Activated T-helper 1 cell treated with anti-CD3 and anti-CD28 coated beads, Interleukin-12 subunit alpha, Interleukin-12 subunit beta, Interleukin-2, Interleukin-4 antibody, amounts not matched to agents 30 ng/mL and 10 ng/mL and 1 ng/mL, durations not matched to agents 14 hours and 24 hours and 36 hours (primary cell): Measurements from ENCODE around the gene PLCB1. TPM values are rescaled to one million over a fixed set of nuclear protein-coding genes. Genes with fewer than 3 reads are reported as not detected.

ENCODE experiments used
- DNase-seq: peaks from one replicate; pipeline ENCODE4 v3.0.0; 2021; ENCODE audit warnings: low spot score
- H3K27ac Mint-ChIP-seq: one replicate; pipeline ENCODE4 v1.8.0; 2021; ENCODE audit warnings: mild to moderate bottlenecking, mixed read lengths
- H3K27me3 Mint-ChIP-seq: one replicate; pipeline ENCODE4 v1.8.0; 2022; ENCODE audit warnings: mild to moderate bottlenecking, moderate library complexity, mixed read lengths; ENCODE audit not compliant: insufficient read depth
- H3K36me3 Mint-ChIP-seq: one replicate; pipeline ENCODE4 v1.8.0; 2021; ENCODE audit warnings: low read depth, mixed read lengths
- H3K4me1 Mint-ChIP-seq: one replicate; pipeline ENCODE4 v1.8.0; 2021; ENCODE audit warnings: low read depth, mixed read lengths
- H3K4me3 Mint-ChIP-seq: one replicate; pipeline ENCODE4 v1.8.0; 2021; ENCODE audit warnings: mild to moderate bottlenecking, moderate library complexity, mixed read lengths
- H3K9me3 Mint-ChIP-seq: one replicate; pipeline ENCODE4 v1.8.0; 2021; ENCODE audit warnings: mixed read lengths
- intact Hi-C: fragments of 100-400 bp; cut with micrococcal nuclease; formaldehyde crosslinking; loops from one replicate; pipeline ENCODE4 v1.15.1; 2024
- total RNA-seq: library from RNA; stranded (reverse); gene quantifications from 2 replicates; pipeline ENCODE4 v1.2.3, GENCODE V29; 2022

Gene PLCB1
- total RNA-seq, 1 donor from 2014 or later: 3.2 TPM

DNA sequence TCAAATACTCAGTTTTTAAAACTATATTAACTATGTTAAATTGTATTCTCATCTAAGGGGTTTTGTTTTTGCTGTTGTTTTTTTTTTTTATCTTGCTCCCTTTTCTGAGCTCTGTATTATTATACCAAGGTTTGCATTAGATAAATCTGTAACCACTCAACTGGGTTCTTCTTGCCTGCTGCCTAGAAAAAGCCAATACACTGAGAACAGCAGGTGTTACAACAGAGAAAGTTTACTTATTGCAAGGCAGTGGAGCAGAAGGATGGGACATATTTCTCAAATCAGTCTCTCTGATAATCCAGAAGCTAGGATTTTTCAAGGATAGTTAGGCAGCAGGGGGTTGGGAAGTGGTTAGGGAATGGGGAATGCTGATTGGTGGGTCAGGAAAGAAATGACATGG, 558.0 kb downstream of the PLCB1 start:
- Mint-ChIP-seq H3K36me3 (no peaks in the 10 kb centered on the region), H3K4me3 (no peak overlapping the region), H3K9me3 (no peaks in the 10 kb centered on the region), H3K27me3 (no peaks in the 10 kb centered on the region), H3K4me1 (no peaks in the 10 kb centered on the region), H3K27ac (no peak overlapping the region)
- intact Hi-C loops: no loop called here
- no peak for DNase-seq

- no peak for DNase-seq
- no peaks in the 10 kb centered on the region for H3K4me1 Mint-ChIP-seq
- H3K27ac Mint-ChIP-seq: no peak overlapping the region
- no peaks in the 10 kb centered on the region for H3K27me3 Mint-ChIP-seq
- H3K9me3 Mint-ChIP-seq: no peaks in the 10 kb centered on the region
- intact Hi-C loops: no loop called here
- no peaks in the 10 kb centered on the region for H3K36me3 Mint-ChIP-seq
- no peak overlapping the region for H3K4me3 Mint-ChIP-seq
Measured at GRCh38 chr20:8693709-8694108, 561.6 kb downstream of the PLCB1 start.

GRCh38 chr20:8700756-8701155, 568.7 kb downstream of the PLCB1 start:
- Mint-ChIP-seq H3K9me3 (no peaks in the 10 kb centered on the region), H3K36me3 (no peaks in the 10 kb centered on the region), H3K27me3 (no peaks in the 10 kb centered on the region), H3K4me3 (no peak overlapping the region), H3K4me1 (no peaks in the 10 kb centered on the region), H3K27ac (no peak overlapping the region)
- intact Hi-C loops: no loop called here
- DNase-seq: no peak

- intact Hi-C loops: no loop called here
- no peaks in the 10 kb centered on the region for H3K36me3 Mint-ChIP-seq
- H3K27me3 Mint-ChIP-seq: no peaks in the 10 kb centered on the region
- H3K27ac Mint-ChIP-seq: no peak overlapping the region
- no peaks in the 10 kb centered on the region for H3K9me3 Mint-ChIP-seq
- H3K4me3 Mint-ChIP-seq: no peak overlapping the region
- DNase-seq: no peak
- no peaks in the 10 kb centered on the region for H3K4me1 Mint-ChIP-seq
Measured at GRCh38 chr20:8706961-8707700, 575.1 kb downstream of the PLCB1 start.

GRCh38 chr20:8709627-8710026, 577.6 kb downstream of the PLCB1 start:
- Mint-ChIP-seq H3K36me3 (no peaks in the 10 kb centered on the region), H3K4me3 (no peak overlapping the region), H3K27ac (no peak overlapping the region)

GRCh38 chr20:8711501-8711900, 579.4 kb downstream of the PLCB1 start:
- no peaks in the 10 kb centered on the region for H3K4me1 Mint-ChIP-seq
- no peak for DNase-seq
- H3K4me3 Mint-ChIP-seq: no peak overlapping the region
- no peaks in the 10 kb centered on the region for H3K36me3 Mint-ChIP-seq
- no peaks in the 10 kb centered on the region for H3K27me3 Mint-ChIP-seq
- intact Hi-C loops: no loop called here
- no peaks in the 10 kb centered on the region for H3K9me3 Mint-ChIP-seq
- no peak overlapping the region for H3K27ac Mint-ChIP-seq

More at GRCh38 chr20:8709627-8710026, 577.6 kb downstream of the PLCB1 start:
- H3K9me3 Mint-ChIP-seq: no peaks in the 10 kb centered on the region
- intact Hi-C loops: no loop called here
- no peak for DNase-seq
- no peaks in the 10 kb centered on the region for H3K4me1 Mint-ChIP-seq
- no peaks in the 10 kb centered on the region for H3K27me3 Mint-ChIP-seq

DNA sequence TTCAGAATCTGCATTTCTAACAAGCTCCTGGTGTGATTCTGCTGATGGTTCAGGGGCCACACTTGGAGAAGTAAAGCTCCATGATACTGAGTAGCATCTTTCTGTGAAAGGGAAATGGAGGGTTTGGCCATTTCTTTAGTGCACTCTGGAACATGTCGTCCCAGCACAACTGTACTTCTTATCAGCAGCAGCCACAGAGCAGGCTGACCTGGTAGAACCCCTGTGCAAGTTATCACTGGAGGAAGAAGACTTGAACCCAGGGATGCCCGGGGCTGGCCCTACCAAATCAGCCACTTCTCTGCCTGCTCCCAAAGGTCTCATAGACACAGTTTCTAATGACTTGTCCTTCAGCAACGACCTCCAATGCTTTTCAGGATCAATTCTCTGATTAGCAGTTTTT, 582.1 kb downstream of the PLCB1 start:
- H3K4me1 Mint-ChIP-seq: no peaks in the 10 kb centered on the region
- H3K27me3 Mint-ChIP-seq: no peaks in the 10 kb centered on the region
- no peak overlapping the region for H3K4me3 Mint-ChIP-seq
- H3K36me3 Mint-ChIP-seq: no peaks in the 10 kb centered on the region
- no peak for DNase-seq
- H3K27ac Mint-ChIP-seq: no peak overlapping the region
- H3K9me3 Mint-ChIP-seq: no peaks in the 10 kb centered on the region
- intact Hi-C loops: no loop called here

- Mint-ChIP-seq H3K27ac (no peak overlapping the region), H3K27me3 (no peaks in the 10 kb centered on the region), H3K4me1 (no peaks in the 10 kb centered on the region), H3K9me3 (no peaks in the 10 kb centered on the region), H3K4me3 (no peak overlapping the region), H3K36me3 (no peaks in the 10 kb centered on the region)
- intact Hi-C loops: no loop called here
- no peak for DNase-seq
Measured at GRCh38 chr20:8718279-8718678, 586.2 kb downstream of the PLCB1 start.

- Mint-ChIP-seq H3K4me1 (no peaks in the 10 kb centered on the region), H3K36me3 (no peaks in the 10 kb centered on the region), H3K27ac (no peak overlapping the region), H3K9me3 (no peaks in the 10 kb centered on the region), H3K4me3 (no peak overlapping the region), H3K27me3 (no peaks in the 10 kb centered on the region)
- no peak for DNase-seq
- intact Hi-C loops: loop anchor here (2.0 to 5.0 kb wide), 2 partner anchors 329 to 1893 kb away; no protein-coding TSS in a partner anchor
Measured at GRCh38 chr20:8720089-8720488, 588.0 kb downstream of the PLCB1 start.

DNA sequence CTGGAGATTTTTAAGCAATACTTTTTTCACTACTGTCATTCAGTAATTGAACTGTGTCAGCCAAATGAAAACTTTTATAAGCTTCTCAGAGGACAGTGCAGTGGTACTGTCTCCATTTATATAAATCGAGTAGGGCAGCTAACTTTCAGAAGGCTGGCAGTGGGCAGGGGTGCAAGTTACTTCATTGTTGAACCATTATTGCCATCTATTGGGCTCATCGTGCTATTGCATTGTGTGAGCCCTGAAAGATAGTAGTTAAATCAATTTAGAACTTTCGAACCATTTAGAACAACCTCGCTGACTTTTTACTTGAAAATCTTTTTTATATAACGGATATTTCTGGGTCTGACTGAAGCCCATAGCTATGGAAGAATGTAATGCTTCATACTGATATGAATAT, 589.0 kb downstream of the PLCB1 start:
- Mint-ChIP-seq H3K27ac (no peak overlapping the region), H3K4me1 (no peaks in the 10 kb centered on the region), H3K4me3 (no peak overlapping the region), H3K36me3 (no peaks in the 10 kb centered on the region), H3K27me3 (no peaks in the 10 kb centered on the region), H3K9me3 (no peaks in the 10 kb centered on the region)
- intact Hi-C loops: loop anchor here (1.0 to 5.0 kb wide), 4 partner anchors 330 to 1894 kb away; partner anchors contain the start of gene PLCB1
- no peak for DNase-seq

DNA sequence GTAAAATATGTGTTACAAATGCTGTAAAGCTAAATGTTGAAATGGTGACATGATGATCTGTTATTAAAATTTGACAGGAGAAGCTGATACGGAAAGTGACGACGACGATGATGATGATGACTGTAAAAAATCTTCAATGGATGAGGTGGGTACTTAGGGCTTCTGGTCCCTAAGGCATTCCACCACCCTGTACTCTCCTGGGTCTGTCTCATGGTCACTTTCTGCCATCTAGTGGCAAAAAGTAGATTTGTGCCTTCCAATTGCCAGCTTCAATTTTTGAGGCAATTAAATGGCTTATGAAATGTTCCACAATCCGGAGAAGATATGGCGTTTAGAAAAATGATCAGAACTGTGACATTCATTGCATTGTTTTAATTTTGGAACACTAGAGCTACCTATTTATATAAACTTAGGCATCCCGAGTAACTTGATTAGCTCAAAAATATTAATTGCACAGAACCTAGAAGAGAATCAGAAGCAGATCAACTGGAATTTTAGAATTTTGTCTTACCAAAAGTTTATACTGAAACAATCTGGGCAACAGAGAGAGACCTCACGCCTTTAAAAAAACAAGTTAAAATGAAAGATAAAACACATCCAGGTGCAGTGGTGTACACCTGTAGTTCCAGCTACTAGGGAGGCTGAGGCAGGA, 590.3 kb downstream of the PLCB1 start:
- no peaks in the 10 kb centered on the region for H3K9me3 Mint-ChIP-seq
- H3K27ac Mint-ChIP-seq: no peak overlapping the region
- H3K27me3 Mint-ChIP-seq: no peaks in the 10 kb centered on the region
- no peak for DNase-seq
- H3K4me3 Mint-ChIP-seq: no peak overlapping the region
- no peaks in the 10 kb centered on the region for H3K4me1 Mint-ChIP-seq
- no peaks in the 10 kb centered on the region for H3K36me3 Mint-ChIP-seq
- intact Hi-C loops: loop anchor here (1.0 to 5.0 kb wide), 2 partner anchors 679 to 1895 kb away; no protein-coding TSS in a partner anchor

- Mint-ChIP-seq H3K4me1 (no peaks in the 10 kb centered on the region), H3K4me3 (no peak overlapping the region), H3K27me3 (no peaks in the 10 kb centered on the region), H3K9me3 (no peaks in the 10 kb centered on the region), H3K27ac (no peak overlapping the region), H3K36me3 (no peaks in the 10 kb centered on the region)
- intact Hi-C loops: loop anchor here (5.0 kb wide), 1 partner anchor 1896 kb away; no protein-coding TSS in a partner anchor
- no peak for DNase-seq
Measured at GRCh38 chr20:8723296-8723695, 591.2 kb downstream of the PLCB1 start.

- intact Hi-C loops: loop anchor here (5.0 kb wide), 1 partner anchor 1898 kb away; no protein-coding TSS in a partner anchor
- H3K9me3 Mint-ChIP-seq: no peaks in the 10 kb centered on the region
Measured at GRCh38 chr20:8724884-8725283, 592.8 kb downstream of the PLCB1 start.

More at GRCh38 chr20:8724884-8725283, 592.8 kb downstream of the PLCB1 start:
- DNase-seq: no peak
- Mint-ChIP-seq H3K36me3 (no peaks in the 10 kb centered on the region), H3K27ac (no peak overlapping the region), H3K4me3 (no peak overlapping the region), H3K27me3 (no peaks in the 10 kb centered on the region), H3K4me1 (no peaks in the 10 kb centered on the region)
